Raji (cell line): ENCODE data around the gene SP7.

Experiments used
- POLR2A ChIP-seq: IDR thresholded peaks from 2 replicates; pipeline ENCODE4 v1.6.1; 2011; ENCODE audit warnings: low read depth, low read length, control low read depth; ENCODE audit not compliant: insufficient read depth

SP7 gene

DNA sequence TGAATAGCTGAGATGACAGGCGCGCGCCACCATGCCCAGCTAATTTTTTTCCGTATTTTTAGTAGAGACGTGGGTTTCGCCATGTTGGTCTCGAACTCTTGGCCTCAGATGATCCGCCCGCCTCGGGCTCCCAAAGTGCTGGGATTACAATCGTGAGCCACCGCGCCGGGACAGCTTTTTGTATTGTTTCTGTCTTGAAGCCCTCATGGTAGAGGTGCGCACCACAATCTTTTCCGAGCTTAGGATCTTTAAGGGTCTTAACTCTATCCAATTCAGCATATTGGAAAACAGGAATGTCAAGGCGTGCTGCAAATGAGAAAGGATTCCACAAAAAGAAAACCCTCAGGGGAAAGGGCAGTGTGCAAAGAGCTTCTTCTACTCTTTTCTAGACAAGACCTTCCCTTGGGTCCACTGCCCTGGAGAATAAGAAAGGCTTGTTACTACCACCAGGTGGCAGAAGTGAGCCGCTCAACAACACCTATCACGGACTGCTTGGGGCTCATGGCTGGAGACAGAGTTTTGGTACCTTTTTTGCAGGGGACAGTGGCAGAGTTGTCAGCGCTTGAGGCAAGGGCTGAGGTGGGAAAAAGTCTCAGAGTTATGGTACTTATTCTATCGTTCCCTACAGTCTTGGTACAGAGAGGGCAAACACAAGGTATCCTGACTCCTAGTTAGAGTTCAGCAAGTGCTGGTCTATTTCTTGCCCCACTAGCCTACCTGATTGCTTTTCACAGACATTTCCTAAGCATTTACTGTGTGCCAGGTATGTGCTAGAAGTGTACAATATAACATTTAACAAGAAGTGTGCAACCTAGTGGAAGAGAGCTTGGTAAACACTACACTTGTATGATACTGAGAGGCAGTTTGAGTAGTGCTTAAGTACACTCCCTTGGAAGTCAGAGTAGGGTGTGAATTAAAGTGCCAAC is 16.4 kb upstream of the SP7 start:
- no peak for TF ChIP-seq POLR2A

DNA sequence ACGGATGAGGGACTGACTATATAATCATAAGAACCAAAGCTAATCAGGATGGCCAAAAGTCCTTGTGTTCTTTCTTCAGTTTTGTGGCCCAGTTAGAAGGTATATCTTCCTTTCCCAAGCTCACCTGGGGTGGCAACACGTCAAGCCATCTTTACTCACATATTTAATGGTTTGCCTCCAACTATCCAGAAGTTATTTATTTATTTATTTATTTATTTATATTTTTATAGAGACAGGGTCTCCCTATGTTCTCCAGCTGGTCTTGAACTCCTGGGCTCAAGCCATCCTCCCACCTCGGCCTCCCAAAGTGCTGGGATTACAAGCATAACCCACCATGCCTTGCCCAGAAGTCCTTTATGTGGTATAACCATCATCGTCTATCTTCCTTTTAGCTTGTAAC is 11.8 kb upstream of the SP7 start:
- TF ChIP-seq POLR2A: no peak

DNA sequence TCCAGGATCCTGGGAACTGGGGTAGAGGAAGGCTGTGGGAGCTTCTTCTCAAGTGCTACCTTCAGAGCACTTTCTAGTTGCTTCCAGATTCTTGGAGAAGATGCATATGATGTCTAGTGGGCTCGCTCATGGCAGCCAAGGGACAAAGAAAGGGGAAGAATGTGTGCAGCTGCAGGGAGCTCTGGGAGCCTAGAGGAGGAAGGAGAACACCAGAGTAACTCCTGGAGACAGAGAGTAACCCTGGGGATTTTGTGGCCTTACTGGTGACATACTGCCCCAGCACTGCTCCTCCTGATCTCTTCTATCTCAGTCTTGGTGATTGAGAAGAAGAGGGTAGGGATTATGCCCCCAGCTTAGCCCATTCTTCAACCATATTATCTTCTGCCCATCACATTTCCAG is 10.3 kb upstream of the SP7 start:
- no peak for TF ChIP-seq POLR2A

DNA sequence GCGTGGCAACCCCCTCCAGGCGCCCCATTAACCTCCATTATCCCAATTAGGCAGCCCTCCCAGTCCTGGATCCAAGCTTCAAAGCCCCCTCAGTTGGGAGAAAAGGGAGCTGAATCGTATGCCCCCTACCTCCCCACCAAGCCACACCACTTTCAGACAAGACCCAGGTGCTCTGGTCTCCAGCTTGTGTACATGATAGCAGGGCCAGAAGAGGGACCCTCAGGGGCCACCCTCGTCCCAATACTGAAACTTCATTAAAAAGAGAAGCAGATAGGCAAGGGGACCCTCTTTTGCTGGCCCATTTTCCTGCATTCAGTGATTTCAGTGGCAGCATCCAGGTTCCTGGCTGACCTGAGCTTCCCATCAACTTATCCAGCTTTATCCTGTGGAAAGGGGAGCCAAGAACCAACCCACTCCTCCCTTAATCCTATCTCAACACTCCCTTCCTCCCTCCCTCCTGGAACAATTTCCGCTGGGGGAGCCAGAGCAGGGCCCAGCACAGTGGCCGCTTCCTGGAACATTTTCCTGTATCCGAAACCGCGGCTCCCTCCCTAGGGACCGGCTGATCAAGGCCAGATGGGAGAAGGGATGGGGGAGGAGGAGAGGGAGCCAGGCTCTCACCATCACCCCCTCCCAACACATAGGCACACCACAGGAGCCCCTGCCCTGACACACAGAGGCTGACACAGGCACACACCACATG is 9.5 kb upstream of the SP7 start:
- no peak for TF ChIP-seq POLR2A

DNA sequence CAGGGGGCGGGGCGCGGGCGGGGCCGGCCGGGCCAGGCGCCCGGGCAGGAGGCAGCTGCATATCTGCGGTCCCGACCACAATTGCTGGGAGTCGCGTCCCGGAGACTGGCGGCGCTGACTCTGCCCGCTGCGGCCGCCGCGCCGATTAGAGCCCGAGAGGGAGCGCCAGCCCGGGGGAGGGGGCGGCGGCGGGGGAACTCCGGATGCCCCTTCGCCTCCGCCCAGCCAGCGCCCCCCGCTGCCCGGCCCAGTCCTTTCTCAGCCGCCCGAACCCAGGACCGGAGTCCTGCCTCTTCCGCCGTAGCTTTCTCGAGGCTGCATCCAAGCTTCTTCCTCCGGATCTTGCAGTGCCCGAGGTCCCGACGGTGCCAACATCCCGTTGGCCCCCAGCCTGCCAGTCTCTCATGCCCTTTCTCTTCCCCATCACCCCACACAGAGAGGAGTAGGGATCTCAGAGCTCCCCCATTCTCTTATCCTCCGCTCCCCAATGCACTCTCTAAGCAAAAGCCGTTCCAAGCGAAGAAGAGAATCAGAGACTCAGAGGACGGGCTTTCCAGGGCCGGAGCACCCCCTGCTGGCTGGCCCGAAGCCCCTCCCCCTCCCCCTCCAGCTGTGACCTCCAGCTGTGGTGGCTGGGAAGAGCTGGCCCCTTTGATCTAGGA is 8.8 kb upstream of the SP7 start:
- TF ChIP-seq POLR2A: no peak

DNA sequence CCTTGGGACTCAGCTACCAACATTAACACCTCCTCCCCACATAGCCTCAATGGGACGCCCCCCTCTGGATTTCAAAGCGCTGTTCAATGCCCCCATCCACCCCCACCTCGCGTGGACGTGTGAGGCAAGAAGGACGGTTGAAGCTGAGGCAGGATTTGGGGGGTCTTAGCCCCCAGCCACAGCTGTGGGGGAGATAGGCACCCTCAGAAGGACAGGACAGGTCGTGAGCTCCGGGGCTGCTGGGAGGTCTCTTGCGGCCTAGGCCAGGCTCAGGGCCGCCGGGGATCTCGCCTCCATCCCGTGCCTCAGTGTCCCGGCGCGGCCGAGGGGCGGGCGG is 8.3 kb upstream of the SP7 start:
- TF ChIP-seq POLR2A: no peak

DNA sequence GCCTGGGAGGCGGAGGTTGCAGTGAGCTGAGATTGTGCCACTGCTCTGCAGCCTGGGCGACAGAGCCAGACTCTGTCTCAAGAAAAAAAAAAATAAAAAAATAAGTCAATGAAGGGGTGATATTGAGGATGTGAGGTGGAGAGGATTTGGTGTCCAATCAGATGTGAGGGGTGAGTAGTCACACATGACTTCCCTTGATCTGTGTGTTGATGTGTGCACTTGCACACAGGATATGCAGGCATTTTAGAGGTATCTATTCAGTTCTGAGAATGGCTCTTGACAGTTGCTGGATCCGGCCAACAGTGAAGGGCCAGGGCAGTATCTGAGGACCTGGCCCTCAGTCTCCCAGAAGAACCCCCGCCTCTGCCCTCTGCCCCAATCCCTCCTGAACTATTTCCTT is 7.8 kb upstream of the SP7 start:
- no peak for TF ChIP-seq POLR2A

DNA sequence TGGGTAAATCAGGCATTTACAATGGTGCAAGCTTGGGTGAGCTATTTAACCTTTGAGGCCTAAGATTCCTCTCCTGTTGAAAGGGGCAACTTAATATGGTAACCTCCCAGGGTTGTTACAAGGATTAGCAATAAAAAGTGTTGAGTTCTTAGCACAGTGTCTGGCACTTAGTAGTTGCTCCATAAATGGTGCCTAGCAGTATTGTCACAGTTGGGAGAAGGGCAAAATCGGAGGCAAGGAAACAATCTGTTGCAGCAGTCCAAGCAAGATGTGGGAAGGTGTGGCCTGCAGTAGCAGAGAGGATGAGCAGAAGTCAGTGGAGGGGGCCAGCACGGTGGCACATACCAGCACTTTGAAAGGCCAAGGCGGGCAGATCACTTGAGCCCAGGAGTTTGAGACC is 7.3 kb upstream of the SP7 start:
- TF ChIP-seq POLR2A: no peak

DNA sequence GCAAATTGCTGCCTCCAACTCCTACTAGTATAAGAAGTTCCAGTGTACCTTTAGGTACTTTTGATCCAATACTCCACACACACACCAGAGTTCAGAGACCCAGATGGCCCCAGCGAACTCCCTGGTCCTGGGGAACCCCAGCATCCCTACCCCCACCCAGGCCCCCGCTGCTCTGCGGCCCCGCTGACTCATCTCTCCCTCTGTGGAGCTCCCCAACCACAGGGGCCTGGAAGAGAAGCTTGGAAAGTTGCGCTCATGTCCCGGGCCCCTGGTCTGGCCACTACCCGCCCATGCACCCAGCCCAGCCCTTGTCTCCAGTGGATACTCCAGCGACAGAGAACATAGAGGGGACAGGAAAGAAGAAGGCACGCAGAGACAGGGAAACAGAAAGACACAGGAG is 4.2 kb upstream of the SP7 start:
- no peak for TF ChIP-seq POLR2A

DNA sequence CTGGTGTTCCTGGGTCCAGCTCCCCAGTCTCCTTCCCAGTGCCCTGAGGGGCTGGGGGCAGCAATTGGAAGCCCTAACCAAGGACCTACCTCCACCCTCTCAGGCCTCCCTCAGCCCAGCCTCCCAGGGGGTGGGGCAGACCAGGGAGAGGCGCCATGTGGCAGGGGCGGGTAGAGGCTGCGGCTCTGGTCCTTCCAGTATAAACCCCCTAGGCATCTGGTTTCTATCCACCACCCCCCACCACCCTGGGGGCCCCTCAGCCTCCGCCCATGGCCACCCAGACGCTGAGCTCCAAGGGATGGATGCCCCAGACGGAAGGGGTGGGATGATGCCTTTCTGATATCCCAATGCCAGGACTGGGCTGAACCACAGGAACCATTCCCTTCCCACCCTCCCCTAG is 2.8 kb upstream of the SP7 start:
- TF ChIP-seq POLR2A: no peak

DNA sequence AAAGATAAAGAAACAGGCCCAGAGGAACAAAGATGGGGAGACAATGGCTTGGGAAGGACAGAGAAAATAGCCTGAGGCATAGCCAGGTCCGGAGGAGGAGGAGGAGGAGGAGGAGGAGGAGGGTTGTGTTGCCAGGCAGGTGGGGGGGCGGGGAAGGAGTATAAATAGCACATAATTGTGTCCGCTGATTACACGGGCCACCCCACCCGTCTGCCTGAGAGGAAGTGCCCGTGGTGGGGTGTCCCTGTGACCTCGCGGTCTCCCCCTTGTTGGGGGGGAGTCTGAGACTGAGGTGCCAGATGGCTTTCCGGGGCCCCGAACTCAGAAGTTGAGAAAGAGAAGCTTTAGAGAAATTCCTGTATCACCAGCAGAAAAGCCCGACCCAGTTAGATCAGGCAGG is 1.9 kb upstream of the SP7 start:
- no peak for TF ChIP-seq POLR2A

DNA sequence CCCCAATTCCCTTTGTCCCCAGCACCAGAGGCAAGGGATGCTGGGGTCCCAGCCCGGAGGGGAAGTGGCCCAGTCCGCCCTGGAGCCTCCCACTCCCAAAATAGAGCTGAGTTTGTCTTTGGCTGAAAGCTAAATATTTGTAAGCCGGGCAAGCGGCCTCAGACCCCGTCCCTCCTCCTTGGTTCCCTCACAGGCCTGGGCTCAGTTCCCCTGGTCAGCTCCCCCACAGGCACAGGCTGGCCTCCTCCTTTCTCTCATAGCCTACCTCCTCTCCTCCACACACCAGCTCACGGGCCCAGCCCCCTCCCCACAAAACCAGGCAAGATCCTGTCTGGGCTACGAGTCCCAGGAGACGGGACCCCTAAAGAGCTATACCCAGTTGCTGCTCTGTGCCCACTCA is 1.3 kb downstream of the SP7 start:
- no peak for TF ChIP-seq POLR2A

DNA sequence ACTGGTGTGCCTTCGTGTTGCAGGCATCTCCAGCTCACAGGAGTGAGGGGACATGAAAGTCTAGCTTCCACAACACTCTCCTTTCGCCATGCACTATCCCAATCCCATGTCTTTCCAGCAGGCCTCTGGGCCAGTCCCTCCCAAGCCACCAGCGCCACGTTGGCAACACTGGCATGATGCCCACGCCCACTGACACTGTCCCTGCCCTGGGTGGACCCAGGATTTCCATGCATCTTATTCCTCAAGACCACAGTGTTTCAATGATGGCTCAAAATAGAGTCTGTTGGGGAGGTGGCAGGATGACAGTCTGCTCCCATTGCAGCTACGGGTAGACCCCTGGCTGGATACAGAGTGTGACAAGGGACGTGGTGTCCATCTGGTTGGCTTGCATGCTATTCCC is 2.3 kb downstream of the SP7 start:
- TF ChIP-seq POLR2A: no peak

DNA sequence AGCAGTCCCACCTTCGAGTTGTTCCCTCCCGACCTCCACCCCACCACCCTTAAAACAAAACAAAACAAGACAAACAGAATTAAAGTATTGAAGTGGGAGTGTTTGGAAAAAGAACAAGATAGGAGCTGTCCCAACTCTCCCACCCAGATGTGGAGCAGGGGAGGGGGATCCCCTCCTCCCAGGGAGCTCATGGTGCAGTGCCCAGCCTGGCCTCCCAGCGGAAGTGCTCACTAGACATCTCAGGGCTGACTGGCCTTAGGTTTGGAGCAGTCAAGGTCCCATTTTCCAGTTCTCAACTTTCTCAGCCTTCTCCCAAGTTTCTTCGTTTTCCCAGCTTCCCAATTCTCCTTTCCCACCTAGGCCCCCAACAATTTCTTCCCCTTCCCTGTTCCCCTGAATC is 2.9 kb downstream of the SP7 start:
- TF ChIP-seq POLR2A: no peak

DNA sequence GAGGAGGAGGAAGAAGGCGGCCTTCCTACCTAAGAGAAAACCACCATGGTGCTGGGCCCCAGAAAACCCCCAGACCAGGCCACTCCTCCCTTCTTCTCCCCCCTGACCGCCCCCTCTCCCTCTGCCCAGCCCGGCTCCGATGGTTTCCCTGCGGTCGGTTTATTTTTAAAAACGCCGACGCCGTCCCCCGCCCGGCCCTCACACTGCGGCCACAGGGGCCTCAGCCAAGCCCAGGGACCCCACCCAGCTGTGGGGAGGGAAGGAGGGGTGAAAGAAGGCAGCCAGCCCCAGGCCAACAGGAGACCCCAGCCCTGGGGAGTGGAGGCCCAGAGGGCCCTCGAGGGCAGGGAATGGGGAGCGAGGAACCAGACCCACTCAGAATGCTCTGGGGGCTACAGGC is 3.4 kb downstream of the SP7 start:
- TF ChIP-seq POLR2A: no peak

DNA sequence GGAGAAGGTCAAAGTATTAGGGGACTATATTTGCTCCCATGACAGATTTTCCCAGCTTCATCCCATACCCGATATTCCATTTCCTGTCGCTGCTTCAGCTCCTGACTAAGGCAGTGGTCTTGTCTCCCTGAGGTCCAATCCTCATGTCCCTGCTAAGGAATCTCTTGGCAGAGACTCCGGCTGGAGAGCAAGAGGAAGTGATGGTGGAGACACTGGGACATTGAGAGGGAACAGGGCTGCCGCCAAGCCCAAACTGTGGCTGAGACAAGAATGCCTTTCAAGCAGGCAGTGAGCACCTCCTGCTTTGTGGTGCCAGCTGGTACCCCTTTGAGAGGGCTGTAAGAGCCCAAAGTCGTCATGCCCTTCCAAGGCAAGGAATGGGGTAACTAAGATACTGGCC is 5.5 kb downstream of the SP7 start:
- TF ChIP-seq POLR2A: no peak

DNA sequence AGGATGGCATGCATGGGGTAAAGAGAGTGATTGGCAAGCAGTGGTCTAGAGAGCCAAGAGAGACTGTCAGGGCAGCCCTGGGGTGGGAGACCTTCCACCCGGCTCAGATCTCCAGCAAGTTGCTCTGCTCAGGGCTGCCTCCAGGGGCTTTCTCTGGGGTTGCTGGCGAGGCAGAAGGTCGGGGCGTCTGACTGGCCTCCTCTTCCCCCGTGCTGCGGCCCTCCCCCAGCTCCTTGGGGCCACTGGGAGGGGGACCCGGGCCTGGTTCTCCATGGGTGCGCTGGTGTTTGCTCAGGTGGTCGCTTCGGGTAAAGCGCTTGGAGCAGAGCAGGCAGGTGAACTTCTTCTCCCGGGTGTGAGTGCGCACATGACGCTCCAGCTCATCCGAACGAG is 8.1 kb downstream of the SP7 start:
- no peak for TF ChIP-seq POLR2A
